Breast epithelium (tissue), 3 donors: ENCODE results near the gene LYPD4.

Experiments used
- POLR2A ChIP-seq: fragments of 450-650 bp; IDR thresholded peaks from one replicate; pipeline ENCODE4 v1.6.1; 2016; ENCODE audit warnings: antibody characterized with exemption, mild to moderate bottlenecking, moderate library complexity
- TF ChIP-seq, protein P1 (sequence below), 3 donors: fragments of 450-650 bp; IDR thresholded peaks; one replicate each; pipeline ENCODE4 v1.5.1; 2016 to 2017; ENCODE audit warnings: antibody characterized with exemption in 3 of 3, mild to moderate bottlenecking in 3 of 3, moderate library complexity in 3 of 3

DNA sequence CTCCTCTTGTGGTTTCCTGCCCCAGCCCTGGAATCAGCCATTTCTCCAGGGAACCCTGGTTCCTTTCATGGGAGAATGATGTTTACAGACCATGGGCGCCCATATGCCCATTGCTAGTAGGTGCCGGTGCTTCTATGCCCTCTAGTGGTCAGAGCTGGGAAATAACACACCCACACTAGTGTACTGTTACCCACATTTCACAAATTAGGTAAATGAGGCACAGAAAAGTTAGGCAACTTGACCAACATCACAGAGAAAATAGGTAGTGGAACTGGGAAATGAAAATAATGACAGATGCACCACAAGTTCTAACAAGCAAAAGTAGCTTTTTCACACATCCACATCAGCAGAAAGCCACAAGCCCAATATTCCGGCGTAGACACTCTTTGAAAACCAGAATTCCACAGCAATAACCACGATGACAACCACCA, 49.4 kb downstream of the LYPD4 start:
- TF ChIP-seq POLR2A: no peak
- TF ChIP-seq, protein P1, sequence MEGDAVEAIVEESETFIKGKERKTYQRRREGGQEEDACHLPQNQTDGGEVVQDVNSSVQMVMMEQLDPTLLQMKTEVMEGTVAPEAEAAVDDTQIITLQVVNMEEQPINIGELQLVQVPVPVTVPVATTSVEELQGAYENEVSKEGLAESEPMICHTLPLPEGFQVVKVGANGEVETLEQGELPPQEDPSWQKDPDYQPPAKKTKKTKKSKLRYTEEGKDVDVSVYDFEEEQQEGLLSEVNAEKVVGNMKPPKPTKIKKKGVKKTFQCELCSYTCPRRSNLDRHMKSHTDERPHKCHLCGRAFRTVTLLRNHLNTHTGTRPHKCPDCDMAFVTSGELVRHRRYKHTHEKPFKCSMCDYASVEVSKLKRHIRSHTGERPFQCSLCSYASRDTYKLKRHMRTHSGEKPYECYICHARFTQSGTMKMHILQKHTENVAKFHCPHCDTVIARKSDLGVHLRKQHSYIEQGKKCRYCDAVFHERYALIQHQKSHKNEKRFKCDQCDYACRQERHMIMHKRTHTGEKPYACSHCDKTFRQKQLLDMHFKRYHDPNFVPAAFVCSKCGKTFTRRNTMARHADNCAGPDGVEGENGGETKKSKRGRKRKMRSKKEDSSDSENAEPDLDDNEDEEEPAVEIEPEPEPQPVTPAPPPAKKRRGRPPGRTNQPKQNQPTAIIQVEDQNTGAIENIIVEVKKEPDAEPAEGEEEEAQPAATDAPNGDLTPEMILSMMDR (IDR thresholded peaks at IDR 0.05): peak in 2 of 3 donors; percentile 70 to 72
